Hepatocyte (in vitro differentiated cells): ENCODE data around the gene PIKFYVE. TPM values are rescaled to one million over a fixed set of nuclear protein-coding genes. Genes with fewer than 3 reads are reported as not detected.

Source experiments
- DNase-seq: peaks from one replicate; pipeline ENCODE4 v3.0.0-alpha.2; 2016; ENCODE audit warnings: low spot score
- H2AFZ ChIP-seq: fragments of 200-600 bp; sonication (generic); 2 replicates; pipeline ENCODE4 v1.6.0; 2016; ENCODE audit warnings: antibody characterized with exemption, mild to moderate bottlenecking
- H3K27ac ChIP-seq: fragments of 200-600 bp; sonication (generic); 2 replicates; pipeline ENCODE4 v1.5.1; 2016; ENCODE audit warnings: mild to moderate bottlenecking
- H3K27me3 ChIP-seq: fragments of 200-600 bp; sonication (generic); 2 replicates; pipeline ENCODE4 v1.6.1; 2016
- H3K36me3 ChIP-seq: fragments of 200-600 bp; sonication (generic); replicated peaks from 2 replicates; pipeline ENCODE4 v1.5.1; 2016; ENCODE audit warnings: low read depth; ENCODE audit not compliant: insufficient read depth
- H3K4me1 ChIP-seq: fragments of 200-600 bp; sonication (generic); 2 replicates; pipeline ENCODE4 v1.5.1; 2016; ENCODE audit warnings: mild to moderate bottlenecking, moderate library complexity; ENCODE audit not compliant: insufficient read depth
- H3K4me2 ChIP-seq: fragments of 200-600 bp; sonication (generic); 2 replicates; pipeline ENCODE4 v1.6.0; 2016
- H3K4me3 ChIP-seq: fragments of 200-600 bp; sonication (generic); 2 replicates; pipeline ENCODE4 v1.5.1; 2016; ENCODE audit warnings: mild to moderate bottlenecking
- H3K79me2 ChIP-seq: fragments of 200-600 bp; sonication (generic); 2 replicates; pipeline ENCODE4 v1.6.0; 2017; ENCODE audit warnings: mild to moderate bottlenecking
- H3K9me2 ChIP-seq: fragments of 200-600 bp; sonication (generic); replicated peaks from 2 replicates; pipeline ENCODE4 v1.6.0; 2017; ENCODE audit warnings: mild to moderate bottlenecking; ENCODE audit not compliant: insufficient read depth
- H3K9me3 ChIP-seq: fragments of 200-600 bp; sonication (generic); 2 replicates; pipeline ENCODE4 v1.5.1; 2016; ENCODE audit warnings: low read depth, mild to moderate bottlenecking
- H4K20me1 ChIP-seq: fragments of 200-600 bp; sonication (generic); 2 replicates; pipeline ENCODE4 v1.6.0; 2016; ENCODE audit warnings: mild to moderate bottlenecking; ENCODE audit not compliant: insufficient read depth, poor library complexity, severe bottlenecking
- CTCF ChIP-seq: fragments of 200-600 bp; sonication (generic); IDR thresholded peaks from 2 replicates; pipeline ENCODE4 v1.5.1; 2016; ENCODE audit warnings: antibody characterized with exemption, mild to moderate bottlenecking; ENCODE audit not compliant: poor library complexity
- EZH2 ChIP-seq: fragments of 200-600 bp; sonication (generic); IDR thresholded peaks from 2 replicates; pipeline ENCODE4 v1.6.1; 2016; ENCODE audit warnings: antibody characterized with exemption, mild to moderate bottlenecking, borderline replicate concordance
- EZH2phosphoT487 ChIP-seq: fragments of 200-600 bp; sonication (generic); IDR thresholded peaks from one replicate; pipeline ENCODE4 v1.6.1; 2018; ENCODE audit warnings: antibody characterized with exemption, mild to moderate bottlenecking, low read depth, moderate library complexity; ENCODE audit not compliant: unreplicated experiment, severe bottlenecking
- WGBS: methylation state at CpG from one replicate; pipeline ENCODE4 v1.1.6; 2016; ENCODE audit warnings: low lambda C conversion rate; ENCODE audit errors: missing lambda C conversion rate; 5-methylcytosine and 5-hydroxymethylcytosine counted together
- polyA plus RNA-seq: library from polyadenylated mRNA; unstranded; fragments of >200 nt; fragmentation: Nextera tagmentation; extraction: Ambion mirVana; gene quantifications from 2 replicates; pipeline ENCODE4 v1.2.1, GENCODE V29; 2016
- total RNA-seq: library from RNA; depleted of rRNA; stranded (reverse); fragments of >200 nt; gene quantifications from 2 replicates; pipeline ENCODE4 v1.2.3, GENCODE V29; 2014

PIKFYVE gene
- total and polyA plus RNA-seq, 2 experiments from 2014 or later, result 6.1 to 30.3 TPM

GRCh38 chr2:208296610-208297009 lies 30.6 kb downstream of the PIKFYVE start:
- H3K27ac ChIP-seq, result no peak overlapping the region
- H3K4me2 ChIP-seq, result no peak overlapping the region
- no peaks in the 10 kb centered on the region for H3K27me3 ChIP-seq
- no peak overlapping the region for H3K4me3 ChIP-seq
- H3K9me3 ChIP-seq, result no peaks in the 10 kb centered on the region
- 79% methylated on average over 2 of the region's 2 CpGs for WGBS
- no peaks in the 10 kb centered on the region for H3K9me2 ChIP-seq
- TF ChIP-seq CTCF, result no peak
- TF ChIP-seq EZH2, result no peak
- TF ChIP-seq EZH2phosphoT487, result no peak
- H3K79me2 ChIP-seq, result peaks cover 33% of the 10 kb centered on the region
- H3K36me3 ChIP-seq, result no peaks in the 10 kb centered on the region
- H3K4me1 ChIP-seq, result no peaks in the 10 kb centered on the region
- no peaks in the 10 kb centered on the region for H4K20me1 ChIP-seq
- no peak overlapping the region for H2AFZ ChIP-seq
- DNase-seq, result no peak

- Histone ChIP-seq H3K27me3 (no peaks in the 10 kb centered on the region), H3K4me2 (no peak overlapping the region), H2AFZ (no peak overlapping the region), H3K79me2 (peaks cover 26% of the 10 kb centered on the region), H3K27ac (no peak overlapping the region), H3K36me3 (no peaks in the 10 kb centered on the region), H4K20me1 (no peaks in the 10 kb centered on the region), H3K4me1 (no peaks in the 10 kb centered on the region), H3K9me2 (no peaks in the 10 kb centered on the region), H3K9me3 (no peaks in the 10 kb centered on the region), H3K4me3 (no peak overlapping the region)
- TF ChIP-seq EZH2, result no peak
- 100% methylated on average over 1 of the region's 1 CpG for WGBS
- no peak for DNase-seq
Measured at GRCh38 chr2:208297961-208298360, 31.9 kb downstream of the PIKFYVE start.

GRCh38 chr2:208300847-208301618 lies 35.0 kb downstream of the PIKFYVE start:
- Histone ChIP-seq H4K20me1 (no peaks in the 10 kb centered on the region), H3K27me3 (no peaks in the 10 kb centered on the region), H3K9me2 (no peaks in the 10 kb centered on the region), H3K4me1 (no peaks in the 10 kb centered on the region), H3K9me3 (no peaks in the 10 kb centered on the region), H3K36me3 (no peaks in the 10 kb centered on the region), H3K79me2 (peaks cover 5% of the 10 kb centered on the region), H3K27ac (no peak overlapping the region), H3K4me2 (no peak overlapping the region), H3K4me3 (no peak overlapping the region), H2AFZ (no peak overlapping the region)
- WGBS, result 93% methylated on average over 5 of the region's 5 CpGs
- DNase-seq, result no peak
- no peak for TF ChIP-seq EZH2
- no peak for TF ChIP-seq EZH2phosphoT487
- TF ChIP-seq CTCF, result no peak

- Histone ChIP-seq H3K36me3 (no peaks in the 10 kb centered on the region), H3K9me2 (no peaks in the 10 kb centered on the region), H3K27ac (no peak overlapping the region), H4K20me1 (no peaks in the 10 kb centered on the region), H3K4me1 (no peaks in the 10 kb centered on the region), H3K79me2 (no peaks in the 10 kb centered on the region), H3K4me2 (no peak overlapping the region), H3K9me3 (no peaks in the 10 kb centered on the region), H3K4me3 (no peak overlapping the region), H2AFZ (no peak overlapping the region), H3K27me3 (no peaks in the 10 kb centered on the region)
- 86% methylated on average over 4 of the region's 4 CpGs for WGBS
- DNase-seq, result no peak
- TF ChIP-seq EZH2 (no peak), CTCF (no peak), EZH2phosphoT487 (no peak)
Measured at GRCh38 chr2:208304157-208304556, 38.1 kb downstream of the PIKFYVE start.
